Stimulated activated CD8-positive, alpha-beta memory T cell treated with anti-CD3 and anti-CD28 coated beads, Interleukin-12 subunit alpha, Interleukin-12 subunit beta, amount 100 ng/mL, for 4 hours (primary cell): ENCODE results near the gene KCNJ9.
"Not testable (repeated sequence)": the region's sequence is repeated elsewhere in the genome, so short reads cannot be mapped to it uniquely, and the experiment has no call there.

Source experiments
- DNase-seq: peaks from one replicate; pipeline ENCODE4 v3.0.0-alpha.2; 2020; ENCODE audit warnings: low read depth

Gene KCNJ9

DNA sequence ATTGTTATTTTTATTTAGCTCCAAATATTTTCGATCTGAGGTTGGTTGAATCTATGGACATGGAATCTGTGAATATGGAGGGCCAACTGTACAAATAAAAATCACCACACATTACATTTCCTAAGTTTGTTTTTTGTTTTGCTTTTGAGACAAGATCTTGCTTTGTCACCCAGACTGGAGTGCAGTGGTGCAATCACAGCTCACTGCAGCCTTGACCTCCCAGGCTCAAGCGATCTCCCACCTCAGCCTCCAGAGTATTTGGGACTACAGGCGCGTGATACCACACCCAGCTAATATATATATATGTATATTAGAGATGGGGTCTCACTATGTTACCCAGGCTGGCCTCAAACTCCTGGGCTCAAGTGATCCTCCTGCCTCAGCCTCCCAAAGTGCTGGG is 45.0 kb downstream of the KCNJ9 start:
- DNase-seq: not testable (repeated sequence)

GRCh38 chr1:160127381-160127780 is 46.0 kb downstream of the KCNJ9 start:
- DNase-seq: no peak

GRCh38 chr1:160127865-160128523 is 46.7 kb downstream of the KCNJ9 start:
- no peak for DNase-seq

GRCh38 chr1:160128636-160129035 is 47.3 kb downstream of the KCNJ9 start:
- DNase-seq: no peak

DNA sequence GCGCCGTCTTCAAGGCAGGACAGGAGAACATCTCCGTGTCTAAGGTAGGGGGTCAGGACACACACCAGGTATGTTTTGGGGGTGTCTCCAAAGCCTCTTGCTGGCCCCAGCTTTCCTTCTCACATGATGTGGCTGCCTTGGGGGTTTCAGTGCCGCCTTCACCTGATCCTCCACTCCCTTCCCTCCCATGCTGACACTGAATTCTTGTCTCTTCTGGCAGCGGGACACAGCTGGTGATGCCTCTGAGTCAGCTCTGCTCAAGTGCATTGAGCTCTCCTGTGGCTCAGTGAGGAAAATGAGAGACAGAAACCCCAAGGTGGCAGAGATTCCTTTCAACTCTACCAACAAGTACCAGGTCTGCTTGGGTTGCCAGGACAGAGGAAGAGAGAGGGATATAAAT is 47.7 kb downstream of the KCNJ9 start:
- DNase-seq: no peak

DNA sequence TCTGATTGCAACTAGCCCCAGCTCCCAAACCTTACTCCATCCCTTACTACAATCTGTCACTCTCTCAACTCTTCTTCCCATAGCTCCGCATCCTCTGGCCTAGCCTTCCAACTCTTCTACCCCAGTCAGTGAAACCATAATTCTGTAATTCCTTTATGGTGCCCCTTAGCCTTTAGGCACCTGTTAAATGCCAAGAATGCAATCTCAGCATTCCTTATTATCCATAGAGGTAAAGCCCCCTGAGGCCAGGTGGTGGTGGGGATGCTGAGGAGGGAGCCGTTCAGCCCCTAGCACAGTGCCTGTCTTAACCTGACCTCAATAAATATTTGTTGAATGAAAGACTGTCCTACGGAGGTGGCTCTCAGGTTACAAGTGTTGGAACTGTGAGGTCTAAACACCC is 48.2 kb downstream of the KCNJ9 start:
- DNase-seq: no peak

DNA sequence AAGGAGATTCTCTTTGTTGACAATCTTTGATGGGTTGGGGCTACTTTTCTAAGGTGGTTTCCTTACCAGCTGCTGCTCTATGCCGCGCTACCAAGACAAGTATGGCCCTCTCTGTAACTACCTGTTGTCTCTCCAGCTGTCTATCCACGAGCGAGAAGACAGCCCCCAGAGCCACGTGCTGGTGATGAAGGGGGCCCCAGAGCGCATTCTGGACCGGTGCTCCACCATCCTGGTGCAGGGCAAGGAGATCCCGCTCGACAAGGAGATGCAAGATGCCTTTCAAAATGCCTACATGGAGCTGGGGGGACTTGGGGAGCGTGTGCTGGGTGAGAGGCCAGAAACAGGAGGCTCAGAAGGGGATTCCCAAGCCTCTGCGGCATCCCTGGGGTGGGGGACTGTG is 48.6 kb downstream of the KCNJ9 start:
- DNase-seq: no peak

- DNase-seq: no peak
Measured at GRCh38 chr1:160130486-160130885, 49.1 kb downstream of the KCNJ9 start.

- no peak for DNase-seq
Measured at GRCh38 chr1:160130939-160131338, 49.6 kb downstream of the KCNJ9 start.

- no peak for DNase-seq
Measured at GRCh38 chr1:160131803-160132565, 50.6 kb downstream of the KCNJ9 start.

- no peak for DNase-seq
Measured at GRCh38 chr1:160133990-160134770, 52.8 kb downstream of the KCNJ9 start.

DNA sequence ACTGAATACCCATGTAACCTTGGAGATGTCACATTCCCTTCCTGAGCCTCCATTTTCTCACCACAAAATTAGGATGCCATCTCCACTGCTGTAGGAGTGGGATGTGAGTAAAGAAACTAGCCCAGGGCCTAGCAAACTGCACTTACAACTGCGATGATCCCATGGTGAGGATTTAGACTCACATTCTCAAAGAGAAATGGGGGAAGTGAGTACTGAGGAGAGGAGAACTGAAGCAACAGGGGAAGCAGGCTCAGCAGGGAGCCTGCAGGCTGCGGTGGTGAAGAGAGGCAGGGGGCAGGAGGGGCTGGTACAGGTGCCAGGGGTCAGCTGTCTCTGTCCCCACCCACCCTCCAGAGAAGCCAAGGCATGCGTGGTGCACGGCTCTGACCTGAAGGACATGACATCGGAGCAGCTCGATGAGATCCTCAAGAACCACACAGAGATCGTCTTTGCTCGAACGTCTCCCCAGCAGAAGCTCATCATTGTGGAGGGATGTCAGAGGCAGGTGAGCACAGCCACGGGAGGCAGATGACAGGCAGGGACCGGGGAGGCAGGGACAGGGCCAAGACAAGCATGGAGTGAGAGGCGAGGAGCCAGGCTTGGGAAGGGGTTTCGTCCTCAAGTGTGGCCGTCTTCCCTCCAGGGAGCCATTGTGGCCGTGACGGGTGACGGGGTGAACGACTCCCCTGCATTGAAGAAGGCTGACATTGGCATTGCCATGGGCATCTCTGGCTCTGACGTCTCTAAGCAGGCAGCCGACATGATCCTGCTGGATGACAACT is 53.6 kb downstream of the KCNJ9 start:
- no peak for DNase-seq

DNA sequence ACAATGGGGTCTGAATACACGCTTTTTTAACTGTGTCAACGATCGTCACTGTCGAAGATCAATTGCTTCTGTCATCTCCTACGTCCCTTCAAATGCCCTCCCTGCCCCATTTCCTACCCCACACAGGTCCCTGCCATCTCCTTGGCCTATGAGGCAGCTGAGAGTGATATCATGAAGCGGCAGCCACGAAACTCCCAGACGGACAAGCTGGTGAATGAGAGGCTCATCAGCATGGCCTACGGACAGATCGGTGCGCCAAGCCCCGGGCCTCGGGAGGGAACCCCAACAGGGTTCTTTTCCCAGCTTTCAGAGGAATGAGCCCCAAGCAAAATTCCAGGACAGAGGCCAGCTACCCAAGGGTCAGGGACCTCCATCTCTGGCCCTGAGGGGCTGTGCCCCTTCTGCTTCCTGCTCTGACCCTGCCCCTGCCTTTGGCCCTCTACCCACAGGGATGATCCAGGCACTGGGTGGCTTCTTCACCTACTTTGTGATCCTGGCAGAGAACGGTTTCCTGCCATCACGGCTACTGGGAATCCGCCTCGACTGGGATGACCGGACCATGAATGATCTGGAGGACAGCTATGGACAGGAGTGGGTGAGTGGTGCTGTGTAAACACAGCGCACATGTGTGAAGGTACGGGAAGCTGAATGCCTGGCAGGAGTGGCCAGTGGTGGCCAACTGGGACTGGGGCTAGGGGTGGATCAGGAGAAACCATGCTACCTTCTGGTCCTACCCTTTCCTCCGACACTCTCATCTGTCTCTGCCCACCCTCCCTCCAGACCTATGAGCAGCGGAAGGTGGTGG is 55.0 kb downstream of the KCNJ9 start:
- DNase-seq: no peak

DNA sequence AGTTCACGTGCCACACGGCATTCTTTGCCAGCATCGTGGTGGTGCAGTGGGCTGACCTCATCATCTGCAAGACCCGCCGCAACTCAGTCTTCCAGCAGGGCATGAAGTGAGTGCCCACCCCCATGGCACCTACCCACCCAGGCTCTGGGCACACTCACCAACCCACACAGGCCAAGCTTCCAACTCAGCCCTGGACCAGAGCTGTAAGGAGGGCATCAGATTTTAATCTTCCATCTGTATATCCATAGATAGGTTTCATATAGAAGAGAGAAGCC is 55.5 kb downstream of the KCNJ9 start:
- DNase-seq: no peak

- DNase-seq: no peak
Measured at GRCh38 chr1:160137216-160137862, 56.0 kb downstream of the KCNJ9 start.

DNA sequence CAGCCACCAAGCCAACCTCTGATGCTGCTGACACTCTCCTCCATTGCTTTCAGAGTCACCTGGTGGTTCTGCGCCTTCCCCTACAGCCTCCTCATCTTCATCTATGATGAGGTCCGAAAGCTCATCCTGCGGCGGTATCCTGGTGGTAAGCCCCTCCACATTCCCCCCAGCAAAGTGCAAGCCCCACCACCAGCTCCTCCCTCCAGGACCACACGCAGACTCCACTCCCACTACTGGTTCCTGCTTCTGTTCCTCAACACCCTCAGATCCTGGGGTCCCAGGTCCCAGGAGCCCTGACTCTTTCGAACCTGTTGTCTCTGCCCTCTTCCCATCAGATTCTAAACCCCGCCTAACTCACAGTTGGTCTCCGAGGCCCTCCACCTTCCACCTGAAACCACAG is 58.5 kb downstream of the KCNJ9 start:
- no peak for DNase-seq
